Adrenal gland (tissue), 19 donors: ENCODE measurements around the gene MYMK. TPM values are rescaled to one million over a fixed set of nuclear protein-coding genes. Genes with fewer than 3 reads are reported as not detected.

Experiments
- DNase-seq, 7 donors: peaks; one replicate each; pipeline ENCODE4 v3.0.0-alpha.2; 2019 to 2020
- H3K27ac ChIP-seq, 5 donors: fragments of 200-600 bp; sonication (generic) in 4 of 5; 1 replicate in 3 of 5; 2 replicates in 2 of 5; pipeline versions ENCODE4 v1.5.1 to v1.8.0; 2016 to 2020; ENCODE audit warnings: mild to moderate bottlenecking in 1 of 5
- H3K27me3 ChIP-seq: fragments of 200-600 bp; 2 replicates; pipeline ENCODE4 v1.8.0; 2021
- H3K36me3 ChIP-seq, 2 donors: fragments of 200-600 bp; replicated peaks in 1 of 2; 1 replicate in 1 of 2; 2 replicates in 1 of 2; pipeline versions ENCODE4 v1.5.1 to v1.8.0; 2018 to 2022
- H3K4me1 ChIP-seq, 2 donors: fragments of 200-600 bp; replicated peaks in 1 of 2; 1 replicate in 1 of 2; 2 replicates in 1 of 2; pipeline versions ENCODE4 v1.5.1 to v1.8.0; 2018 to 2021
- H3K4me3 ChIP-seq, 4 donors: fragments of 200-600 bp; sonication (generic) in 3 of 4; one replicate each; pipeline ENCODE4 v1.5.1; 2016 to 2018
- H3K9me3 ChIP-seq, 3 donors: fragments of 200-600 bp; sonication (generic) in 1 of 3; replicated peaks in 1 of 3; 1 replicate in 2 of 3; 2 replicates in 1 of 3; pipeline versions ENCODE4 v1.5.1 to v1.8.0; 2016 to 2021
- CTCF ChIP-seq, 6 experiments: fragments of 450-650 bp in 4 of 6; fragments of 200-600 bp in 2 of 6; sonication (generic) in 1 of 6; IDR thresholded peaks; 1 replicate in 5 of 6; 2 replicates in 1 of 6; pipeline versions ENCODE4 v1.5.1 to v1.8.0; 2016 to 2021; ENCODE audit warnings: antibody characterized with exemption in 6 of 6, mild to moderate bottlenecking in 2 of 6, moderate library complexity in 1 of 6
- POLR2A ChIP-seq, 2 donors: fragments of 450-650 bp; IDR thresholded peaks; one replicate each; pipeline ENCODE4 v1.6.1; 2017; ENCODE audit warnings: antibody characterized with exemption in 2 of 2, mild to moderate bottlenecking in 2 of 2, moderate library complexity in 1 of 2
- WGBS, 4 donors: extraction: QIAGEN DNeasy Blood & Tissue Kit in 2 of 4; methylation state at CpG; one replicate each; pipeline versions ENCODE4 v1.1.5 to v1.1.7; 2013 to 2017; 5-methylcytosine and 5-hydroxymethylcytosine counted together
- intact Hi-C, 2 donors: fragments of 100-400 bp; cut with DNase I; formaldehyde crosslinking; loops; one replicate each; pipeline versions ENCODE4 v1.14.1 to v1.15.0; 2022 to 2023
- long read RNA-seq, 10 donors: library from polyadenylated mRNA in 3 of 10; unstranded in 2 of 10; stranded (forward) in 1 of 10; transcript quantifications; one replicate each; pipeline ENCODE4 v2.0.0 and lab custom pipeline, GENCODE V29; 2021 to 2026
- polyA plus RNA-seq, 3 donors: library from polyadenylated mRNA; stranded (reverse); fragments of 200-250 nt in 2 of 3; fragments of 350-450 nt in 1 of 3; fragmentation: Illumina TruSeq in 1 of 3; extraction: RNeasy Lipid Tissue Mini Kit (QIAGEN cat#74804) in 1 of 3; gene quantifications; one replicate each; pipeline ENCODE4 v1.2.3, GENCODE V29; 2013 to 2014
- total RNA-seq, 9 donors: library from RNA; depleted of rRNA in 4 of 9; stranded (reverse); fragments of >200 nt in 4 of 9; fragments of 120-200 nt in 1 of 9; fragmentation: NEBNext Ultra II Directional in 1 of 9; extraction: Animal tissue kit (Norgen Biotek cat#: 25700) in 1 of 9; gene quantifications; one replicate each; pipeline versions ENCODE4 v1.1.0 to v1.2.4, GENCODE V29; 2013 to 2023
- donor health status: healthy with polysubstance abuse.
- donor health status: Bipolar disorder and iron deficiency.
- donor health status: DM: yes; HTN: yes; CAD: no.
- donor health status: DM: no; HTN: no; CAD: no.
- donor health status: DM: no; HTN: no; CAD: no.
- donor health status: DM: yes; HTN: yes; CAD: no.

Gene MYMK
- total RNA-seq (not detected), polyA plus RNA-seq (not detected)
- long read RNA-seq, donor 1: 0 reads
- long read RNA-seq, donor 2: 0 reads
- long read RNA-seq, donor 3: 0 reads
- long read RNA-seq, donor 4: 0 reads
- long read RNA-seq, donor 5: 0 reads
- long read RNA-seq, donor 6: 0 reads
- long read RNA-seq, donor 7: 0 reads
- long read RNA-seq, donor 8: 0 reads
- long read RNA-seq, donor 9: 0 reads
- long read RNA-seq, donor 10: 0 reads

GRCh38 chr9:133524679-133525228 lies at the start of gene MYMK:
TSS of gene MYMK (minus strand) at chr9:133524959. CDS start at chr9:133524844, 115 bp downstream.
- WGBS, 4 donors: 89 to 99% (median 94%) methylated on average over 16 to 17 of the region's 17 CpGs

GRCh38 chr9:133573791-133574515 lies 49.2 kb upstream of the MYMK start:
- H3K9me3 ChIP-seq: no peaks in the 10 kb centered on the region
- H3K4me3 ChIP-seq: no peak overlapping the region
- TF ChIP-seq POLR2A (IDR thresholded peaks at IDR 0.05): no peak
- TF ChIP-seq CTCF (IDR thresholded peaks at IDR 0.05): no peak
- no peak for DNase-seq
- intact Hi-C loops: loop anchor here in 1 of 2 donors (10.0 kb wide), 1 partner anchor 141 kb away; no protein-coding TSS in a partner anchor
- no peaks in the 10 kb centered on the region for H3K36me3 ChIP-seq
- 86 to 93% (median 92%) methylated on average over 5 to 21 of the region's 21 CpGs for WGBS, 4 donors
- H3K27me3 ChIP-seq: no peaks in the 10 kb centered on the region
- H3K27ac ChIP-seq: no peak overlapping the region
- no peaks in the 10 kb centered on the region for H3K4me1 ChIP-seq

More at GRCh38 chr9:133524679-133525228, at the start of gene MYMK:
- DNase-seq: no peak
- no peaks in the 10 kb centered on the region for H3K27me3 ChIP-seq
- H3K9me3 ChIP-seq: no peaks in the 10 kb centered on the region
- TF ChIP-seq POLR2A (IDR thresholded peaks at IDR 0.05) (no peak), CTCF (IDR thresholded peaks at IDR 0.05) (no peak)
- peaks cover 4 to 16% of the 10 kb centered on the region in 2 donors for H3K4me1 ChIP-seq
- H3K27ac ChIP-seq: peak within 1 kb of the TSS in 1 of 5 donors; percentile 34
- H3K36me3 ChIP-seq: no peaks in the 10 kb centered on the region
- intact Hi-C loops: loop anchor here in 1 of 2 donors (5.0 kb wide), 1 partner anchor 193 kb away; no protein-coding TSS in a partner anchor
- no peak within 1 kb of the TSS for H3K4me3 ChIP-seq

GRCh38 chr9:133572821-133573361 lies 48.1 kb upstream of the MYMK start:
- no peaks in the 10 kb centered on the region for H3K27me3 ChIP-seq
- H3K27ac ChIP-seq: peak overlapping the region in 1 of 5 donors; percentile 13
- H3K4me3 ChIP-seq: no peak overlapping the region
- no peaks in the 10 kb centered on the region for H3K4me1 ChIP-seq
- no peak for TF ChIP-seq POLR2A (IDR thresholded peaks at IDR 0.05)
- TF ChIP-seq CTCF (IDR thresholded peaks at IDR 0.05): no peak
- H3K36me3 ChIP-seq: no peaks in the 10 kb centered on the region
- 37 to 71% (median 64%) methylated on average over 8 to 15 of the region's 15 CpGs for WGBS, 4 donors
- DNase-seq: peak in 1 of 7 donors; percentile 28
- intact Hi-C loops: loop anchor here in 1 of 2 donors (10.0 kb wide), 1 partner anchor 142 kb away; no protein-coding TSS in a partner anchor
- H3K9me3 ChIP-seq: no peaks in the 10 kb centered on the region
